Measurements from ENCODE around the gene RPL22L1.
"Not testable (repeated sequence)": the region's sequence is repeated elsewhere in the genome, so short reads cannot be mapped to it uniquely, and the experiment has no call there.

RPL22L1 gene

DNA sequence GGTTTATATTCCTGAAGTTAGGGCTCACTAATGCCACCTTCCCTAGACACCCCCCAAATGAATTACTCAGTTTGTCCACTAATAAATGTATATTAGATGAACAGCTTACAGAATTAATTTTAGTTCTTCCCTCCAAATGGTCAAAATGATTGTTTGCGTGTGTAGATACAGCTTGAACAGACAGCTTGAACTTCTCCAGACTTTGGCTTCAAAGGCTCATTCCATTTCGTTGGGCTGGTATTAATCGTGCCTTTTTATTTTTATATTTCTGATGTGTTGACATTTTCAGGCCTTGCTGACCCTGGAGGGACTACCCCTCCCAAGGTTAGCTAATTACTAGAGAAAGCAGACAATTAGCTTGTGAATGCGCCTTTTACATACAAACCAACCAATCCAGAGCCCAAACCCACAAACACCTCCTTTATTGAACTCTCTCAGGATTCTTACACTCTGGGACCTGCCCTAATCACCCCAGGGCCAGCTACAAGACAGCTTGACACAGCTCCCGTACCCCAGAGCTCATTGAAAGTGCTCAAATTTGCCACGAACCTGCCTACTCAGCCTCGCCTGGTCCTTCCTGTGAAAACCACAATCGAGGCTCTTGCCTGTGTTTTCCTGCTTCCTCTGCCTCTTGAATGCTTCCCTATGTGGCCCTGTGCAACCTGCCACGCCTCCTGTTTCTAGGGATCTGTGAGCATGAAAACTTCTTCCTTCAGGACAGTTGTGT lies 40.3 kb downstream of the RPL22L1 start:
- no peak for TF ChIP-seq CTCF (IDR thresholded peaks at IDR 0.05; ENCODE audit: low read depth, low read length, missing control alignments)
- no peak for DNase-seq (ENCODE audit: low read depth)
- no peak overlapping the region for H3K4me3 ChIP-seq (ENCODE audit: low read depth, low read length)

DNA sequence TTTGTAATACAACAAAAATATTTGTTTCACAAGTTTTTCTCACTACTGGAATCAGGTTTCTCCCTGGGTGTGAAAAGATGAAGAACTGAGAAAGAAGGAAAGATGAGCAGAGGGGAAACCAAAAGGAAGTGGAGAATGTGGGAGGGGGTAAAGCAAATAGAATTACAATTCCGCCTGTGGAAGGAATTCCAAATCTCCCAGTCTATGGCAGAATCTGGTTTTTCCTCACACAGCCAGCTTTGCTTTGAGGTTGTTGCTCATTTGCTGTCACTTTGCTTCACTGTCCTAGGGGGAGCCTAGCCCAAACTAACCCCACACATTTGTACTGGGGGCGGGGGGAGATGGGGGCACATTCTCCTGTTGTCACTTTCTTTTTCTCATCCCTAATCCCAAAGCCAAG lies 43.9 kb downstream of the RPL22L1 start:
- no peak for TF ChIP-seq CTCF (IDR thresholded peaks at IDR 0.05; ENCODE audit: low read depth, low read length, missing control alignments)
- no peak overlapping the region for H3K4me3 ChIP-seq (ENCODE audit: low read depth, low read length)
- no peak for DNase-seq (ENCODE audit: low read depth)

DNA sequence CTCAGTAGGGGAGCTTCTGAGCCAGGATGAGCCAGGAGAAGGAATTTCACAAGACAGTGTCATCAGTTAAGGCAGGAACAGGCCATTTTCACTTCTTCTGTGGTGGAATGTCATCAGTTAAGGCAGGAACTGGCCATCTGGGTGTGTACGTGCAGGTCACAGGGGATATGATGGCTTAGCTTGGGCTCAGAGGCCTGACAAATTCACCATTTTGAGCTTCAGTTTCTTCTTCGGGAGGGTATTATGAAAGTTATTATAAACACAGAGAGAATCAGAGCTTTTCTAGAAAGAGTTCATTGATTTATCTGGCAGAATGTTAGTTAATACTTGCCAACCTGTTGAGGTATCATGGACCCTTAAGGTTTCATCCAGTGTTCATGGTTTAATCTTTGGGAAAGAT lies 46.4 kb downstream of the RPL22L1 start:
- H3K4me3 ChIP-seq (ENCODE audit: low read depth, low read length); DNase-seq (ENCODE audit: low read depth): not testable (repeated sequence)

DNA sequence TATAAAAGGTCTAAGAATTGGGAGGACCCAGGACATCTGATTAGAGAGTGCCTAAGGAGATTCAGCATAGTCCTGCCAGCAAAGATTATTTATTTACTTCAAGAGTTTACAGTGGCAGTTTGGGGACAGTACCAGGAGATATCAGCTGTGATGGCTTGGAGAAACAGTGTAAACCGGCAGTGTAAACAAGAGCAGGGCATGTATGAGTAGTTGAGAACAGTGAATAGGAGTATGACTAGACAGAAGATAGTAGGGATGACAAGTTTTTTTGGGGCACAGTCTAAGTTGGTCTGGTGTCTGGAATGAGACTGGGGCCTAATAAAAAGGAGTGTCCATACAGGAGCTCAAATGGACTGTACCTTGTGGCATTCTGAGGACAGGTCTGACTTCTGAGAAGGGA lies 51.7 kb downstream of the RPL22L1 start:
- not testable (repeated sequence) for DNase-seq (ENCODE audit: low read depth)

GRCh38 chr3:170817471-170817870 lies 52.5 kb downstream of the RPL22L1 start:
- DNase-seq (ENCODE audit: low read depth); H3K4me3 ChIP-seq (ENCODE audit: low read depth, low read length): not testable (repeated sequence)

More for the DNA sequence above, 51.7 kb downstream of the RPL22L1 start:
- not testable (repeated sequence) for H3K4me3 ChIP-seq (ENCODE audit: low read depth, low read length)

- DNase-seq (ENCODE audit: low read depth) = no peak
- TF ChIP-seq CTCF (IDR thresholded peaks at IDR 0.05; ENCODE audit: low read depth, low read length, missing control alignments) = no peak
- H3K4me3 ChIP-seq (ENCODE audit: low read depth, low read length) = no peak overlapping the region
Observed at GRCh38 chr3:170816841-170817240, 53.2 kb downstream of the RPL22L1 start.

DNA sequence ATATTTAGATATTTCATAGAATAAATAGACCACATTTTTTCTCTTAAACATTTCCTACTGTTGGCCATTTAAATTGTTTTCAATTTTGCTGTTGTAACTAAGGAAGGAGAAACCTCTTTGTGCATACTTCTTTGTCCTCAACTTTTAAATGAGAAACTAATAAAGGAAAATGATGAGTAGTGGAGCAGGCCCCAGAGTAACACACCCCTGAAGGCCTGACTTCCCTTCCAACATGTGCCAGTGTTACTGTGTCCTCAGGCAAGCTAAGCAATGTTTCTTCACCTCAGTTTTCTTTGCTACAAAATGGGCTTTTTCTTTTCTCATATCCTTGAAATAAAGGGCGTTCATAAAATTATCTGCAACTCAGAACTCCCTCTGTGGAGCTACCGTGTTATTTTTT lies 53.7 kb downstream of the RPL22L1 start:
- TF ChIP-seq CTCF (IDR thresholded peaks at IDR 0.05; ENCODE audit: low read depth, low read length, missing control alignments) = no peak

GRCh38 chr3:170815936-170816335 lies 54.1 kb downstream of the RPL22L1 start:
- TF ChIP-seq CTCF (IDR thresholded peaks at IDR 0.05; ENCODE audit: low read depth, low read length, missing control alignments) = no peak
- H3K4me3 ChIP-seq (ENCODE audit: low read depth, low read length) = no peak overlapping the region
- no peak for DNase-seq (ENCODE audit: low read depth)

More for the DNA sequence above, 53.7 kb downstream of the RPL22L1 start:
- DNase-seq (ENCODE audit: low read depth) = no peak
- no peak overlapping the region for H3K4me3 ChIP-seq (ENCODE audit: low read depth, low read length)

All from GM12864 (cell line).